ENCODE results near the gene COL4A4.

COL4A4 gene

GRCh38 chr2:227132986-227133385 lies 31.0 kb downstream of the COL4A4 start:
- no peak overlapping the region for H3K27ac Mint-ChIP-seq
- H3K4me3 Mint-ChIP-seq = no peak overlapping the region
- no peaks in the 10 kb centered on the region for H3K27me3 Mint-ChIP-seq (ENCODE audit: low read depth, poor library complexity)
- peaks cover 23% of the 10 kb centered on the region for H3K4me1 Mint-ChIP-seq
- no peak for TF ChIP-seq CTCF (IDR thresholded peaks at IDR 0.05)
- no peaks in the 10 kb centered on the region for H3K36me3 Mint-ChIP-seq (ENCODE audit: low read depth)
- peak; percentile 20 for DNase-seq
- H3K9me3 Mint-ChIP-seq = no peaks in the 10 kb centered on the region

DNA sequence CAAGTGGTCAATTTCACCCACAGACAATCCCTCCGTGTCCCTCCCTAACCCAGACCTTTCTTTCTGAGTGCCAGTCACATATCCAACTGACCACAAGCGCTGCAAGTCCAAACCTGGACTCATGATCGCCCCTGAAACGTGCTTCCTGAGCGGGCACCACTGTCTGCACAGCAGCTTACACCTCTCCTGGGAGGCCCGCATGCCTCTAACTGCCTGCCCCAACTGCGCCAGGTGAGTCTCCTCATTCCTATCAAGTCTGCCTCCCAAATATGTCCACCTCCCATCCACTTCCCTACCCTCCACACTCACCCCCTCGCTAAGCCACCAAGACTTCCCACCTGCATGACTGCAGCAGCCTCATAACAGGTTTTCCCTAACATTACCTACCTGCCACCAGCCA lies 33.4 kb downstream of the COL4A4 start:
- no peak for TF ChIP-seq CTCF (IDR thresholded peaks at IDR 0.05)
- H3K36me3 Mint-ChIP-seq (ENCODE audit: low read depth) = no peaks in the 10 kb centered on the region
- DNase-seq = no peak

DNA sequence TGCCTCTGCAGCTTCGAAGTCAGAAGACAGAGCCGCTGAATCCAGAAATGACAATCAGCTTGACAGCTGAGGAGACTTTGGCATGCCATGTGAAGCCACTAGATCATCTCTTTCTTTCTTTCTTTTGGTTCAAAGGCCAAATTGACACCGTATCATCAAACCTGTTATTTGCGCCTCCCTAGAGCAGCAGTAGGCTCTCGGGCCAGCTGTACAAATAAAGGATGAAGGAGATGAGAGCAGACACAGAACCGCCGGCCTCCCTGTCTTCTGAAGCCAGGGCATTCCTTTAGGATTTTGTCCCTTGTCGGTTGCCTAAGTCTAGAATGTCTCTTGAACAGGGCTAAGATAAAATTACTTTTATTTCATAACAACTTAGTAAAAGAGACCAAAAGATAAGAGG lies 36.8 kb downstream of the COL4A4 start:
- no peak overlapping the region for H3K4me3 Mint-ChIP-seq
- TF ChIP-seq CTCF (IDR thresholded peaks at IDR 0.05) = no peak
- no peaks in the 10 kb centered on the region for H3K9me3 Mint-ChIP-seq
- H3K4me1 Mint-ChIP-seq = peaks cover 37% of the 10 kb centered on the region
- no peak for DNase-seq
- H3K27ac Mint-ChIP-seq = no peak overlapping the region
- H3K36me3 Mint-ChIP-seq (ENCODE audit: low read depth) = no peaks in the 10 kb centered on the region
- H3K27me3 Mint-ChIP-seq (ENCODE audit: low read depth, poor library complexity) = peaks cover 3% of the 10 kb centered on the region

More for the DNA sequence above, 33.4 kb downstream of the COL4A4 start:
- Mint-ChIP-seq H3K4me3 (no peak overlapping the region), H3K9me3 (no peaks in the 10 kb centered on the region), H3K27ac (no peak overlapping the region), H3K27me3 (ENCODE audit: low read depth, poor library complexity) (peaks cover 3% of the 10 kb centered on the region), H3K4me1 (peaks cover 41% of the 10 kb centered on the region)

- Mint-ChIP-seq H3K27me3 (ENCODE audit: low read depth, poor library complexity) (peaks cover 3% of the 10 kb centered on the region), H3K9me3 (no peaks in the 10 kb centered on the region), H3K27ac (no peak overlapping the region), H3K4me1 (peaks cover 31% of the 10 kb centered on the region), H3K36me3 (ENCODE audit: low read depth) (no peaks in the 10 kb centered on the region), H3K4me3 (no peak overlapping the region)
- DNase-seq = peak; percentile 22
- no peak for TF ChIP-seq CTCF (IDR thresholded peaks at IDR 0.05)
These were observed 38.5 kb downstream of the COL4A4 start for GRCh38 chr2:227125506-227125905.

DNA sequence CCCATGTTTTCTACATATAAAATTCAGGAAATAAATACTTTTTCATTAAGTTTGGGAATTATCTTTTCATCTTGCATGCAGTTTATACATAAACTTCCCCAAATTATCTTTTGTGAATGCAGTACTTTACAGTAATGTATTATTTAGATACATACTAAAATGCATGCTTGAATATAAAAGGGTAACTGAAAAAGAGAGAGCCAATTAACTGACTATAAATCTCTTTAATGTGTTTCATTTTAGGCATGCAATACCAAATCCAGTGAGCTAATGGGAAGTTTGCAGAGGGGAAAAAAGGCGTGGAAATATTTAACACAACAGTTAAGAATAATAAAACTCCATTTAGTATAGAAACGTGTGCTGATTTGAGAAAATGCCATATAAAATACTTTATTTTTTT lies 39.2 kb downstream of the COL4A4 start:
- no peak for TF ChIP-seq CTCF (IDR thresholded peaks at IDR 0.05)

DNA sequence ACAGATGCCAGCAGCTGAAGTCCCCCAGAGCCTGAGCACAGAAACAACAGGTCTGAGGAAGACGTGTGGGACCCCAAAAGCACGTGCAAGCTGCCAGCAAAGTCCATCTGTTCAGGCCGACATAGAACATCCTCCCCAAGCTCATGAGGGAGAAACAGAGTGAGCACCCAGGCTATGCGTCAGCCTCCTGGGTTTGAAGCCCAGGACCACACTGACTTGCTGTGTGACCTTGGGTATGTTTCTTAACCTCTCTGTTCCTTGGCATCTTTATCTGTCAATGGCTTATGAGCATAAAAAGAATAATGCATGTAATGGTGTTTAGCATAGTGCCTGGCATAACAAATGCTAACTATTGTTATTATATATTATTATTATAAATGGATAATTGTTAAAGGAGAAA lies 40.3 kb downstream of the COL4A4 start:
- DNase-seq = no peak
- peaks cover 27% of the 10 kb centered on the region for H3K4me1 Mint-ChIP-seq
- H3K9me3 Mint-ChIP-seq = no peaks in the 10 kb centered on the region
- H3K4me3 Mint-ChIP-seq = no peak overlapping the region
- no peaks in the 10 kb centered on the region for H3K36me3 Mint-ChIP-seq (ENCODE audit: low read depth)
- TF ChIP-seq CTCF (IDR thresholded peaks at IDR 0.05) = no peak
- H3K27ac Mint-ChIP-seq = no peak overlapping the region
- H3K27me3 Mint-ChIP-seq (ENCODE audit: low read depth, poor library complexity) = peaks cover 3% of the 10 kb centered on the region

More for the DNA sequence above, 39.2 kb downstream of the COL4A4 start:
- no peaks in the 10 kb centered on the region for H3K36me3 Mint-ChIP-seq (ENCODE audit: low read depth)
- no peak overlapping the region for H3K27ac Mint-ChIP-seq
- no peak overlapping the region for H3K4me3 Mint-ChIP-seq
- DNase-seq = no peak
- H3K9me3 Mint-ChIP-seq = no peaks in the 10 kb centered on the region
- H3K27me3 Mint-ChIP-seq (ENCODE audit: low read depth, poor library complexity) = peaks cover 3% of the 10 kb centered on the region
- H3K4me1 Mint-ChIP-seq = peaks cover 31% of the 10 kb centered on the region
